Measurements from ENCODE around the gene CCDC158.

DNA sequence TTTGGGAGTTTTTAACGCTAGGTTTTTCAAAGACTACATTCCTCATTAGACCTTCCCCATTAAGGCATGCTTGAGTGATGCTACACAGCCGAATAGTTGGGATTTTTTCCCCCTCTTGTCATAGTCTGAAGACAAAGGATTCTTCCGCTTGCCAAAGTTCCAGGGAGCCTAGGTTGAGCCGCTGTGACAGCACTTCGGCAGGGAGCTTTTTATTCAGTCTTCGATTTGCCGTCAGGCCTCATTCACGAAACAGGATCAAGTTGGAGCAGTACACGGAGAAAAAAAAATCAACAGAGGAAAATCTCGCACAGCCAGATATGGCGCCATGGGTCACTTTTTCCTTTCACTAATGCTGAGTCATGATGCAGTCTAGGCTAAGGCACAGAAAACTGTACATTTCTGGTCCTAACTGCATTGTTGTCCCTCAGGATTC, 38.4 kb upstream of the CCDC158 start:
- TF ChIP-seq POLR2AphosphoS5 (IDR thresholded peaks at IDR 0.05; ENCODE audit: low read depth): no peak
- TF ChIP-seq CTCF (conservative IDR thresholded peaks at IDR 0.05; ENCODE audit: low read depth in 2 of 2): no peak
- no peak for TF ChIP-seq EZH2phosphoT487 (IDR thresholded peaks at IDR 0.05; ENCODE audit: unreplicated experiment)
- peak; percentile 38; the same call in 1 of the 2 replicates for TF ChIP-seq CREB1 (CRISPR knock-in tag; IDR thresholded peaks at IDR 0.05; ENCODE audit: low read depth)
- no peak for TF ChIP-seq EZH2 (IDR thresholded peaks at IDR 0.05; ENCODE audit: low read depth, unreplicated experiment)
- TF ChIP-seq ZNF114 (CRISPR knock-in tag; IDR thresholded peaks at IDR 0.05): no peak
- TF ChIP-seq, protein P1, sequence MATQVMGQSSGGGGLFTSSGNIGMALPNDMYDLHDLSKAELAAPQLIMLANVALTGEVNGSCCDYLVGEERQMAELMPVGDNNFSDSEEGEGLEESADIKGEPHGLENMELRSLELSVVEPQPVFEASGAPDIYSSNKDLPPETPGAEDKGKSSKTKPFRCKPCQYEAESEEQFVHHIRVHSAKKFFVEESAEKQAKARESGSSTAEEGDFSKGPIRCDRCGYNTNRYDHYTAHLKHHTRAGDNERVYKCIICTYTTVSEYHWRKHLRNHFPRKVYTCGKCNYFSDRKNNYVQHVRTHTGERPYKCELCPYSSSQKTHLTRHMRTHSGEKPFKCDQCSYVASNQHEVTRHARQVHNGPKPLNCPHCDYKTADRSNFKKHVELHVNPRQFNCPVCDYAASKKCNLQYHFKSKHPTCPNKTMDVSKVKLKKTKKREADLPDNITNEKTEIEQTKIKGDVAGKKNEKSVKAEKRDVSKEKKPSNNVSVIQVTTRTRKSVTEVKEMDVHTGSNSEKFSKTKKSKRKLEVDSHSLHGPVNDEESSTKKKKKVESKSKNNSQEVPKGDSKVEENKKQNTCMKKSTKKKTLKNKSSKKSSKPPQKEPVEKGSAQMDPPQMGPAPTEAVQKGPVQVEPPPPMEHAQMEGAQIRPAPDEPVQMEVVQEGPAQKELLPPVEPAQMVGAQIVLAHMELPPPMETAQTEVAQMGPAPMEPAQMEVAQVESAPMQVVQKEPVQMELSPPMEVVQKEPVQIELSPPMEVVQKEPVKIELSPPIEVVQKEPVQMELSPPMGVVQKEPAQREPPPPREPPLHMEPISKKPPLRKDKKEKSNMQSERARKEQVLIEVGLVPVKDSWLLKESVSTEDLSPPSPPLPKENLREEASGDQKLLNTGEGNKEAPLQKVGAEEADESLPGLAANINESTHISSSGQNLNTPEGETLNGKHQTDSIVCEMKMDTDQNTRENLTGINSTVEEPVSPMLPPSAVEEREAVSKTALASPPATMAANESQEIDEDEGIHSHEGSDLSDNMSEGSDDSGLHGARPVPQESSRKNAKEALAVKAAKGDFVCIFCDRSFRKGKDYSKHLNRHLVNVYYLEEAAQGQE (IDR thresholded peaks at IDR 0.05; ENCODE audit: unreplicated experiment): no peak
- TF ChIP-seq JUNB (IDR thresholded peaks at IDR 0.05; ENCODE audit: unreplicated experiment): no peak
- no peak for TF ChIP-seq STAT1 (IDR thresholded peaks at IDR 0.05; ENCODE audit: unreplicated experiment)
- TF ChIP-seq ETS1 (IDR thresholded peaks at IDR 0.05): no peak
